GM21367 (cell line): ENCODE results near the gene MTUS2.

Source experiments
- ATAC-seq: cut with Tn5 transposase; IDR thresholded peaks from one replicate; pipeline ENCODE4 v1.9.1; 2021; ENCODE audit not compliant: unreplicated experiment

MTUS2 gene

DNA sequence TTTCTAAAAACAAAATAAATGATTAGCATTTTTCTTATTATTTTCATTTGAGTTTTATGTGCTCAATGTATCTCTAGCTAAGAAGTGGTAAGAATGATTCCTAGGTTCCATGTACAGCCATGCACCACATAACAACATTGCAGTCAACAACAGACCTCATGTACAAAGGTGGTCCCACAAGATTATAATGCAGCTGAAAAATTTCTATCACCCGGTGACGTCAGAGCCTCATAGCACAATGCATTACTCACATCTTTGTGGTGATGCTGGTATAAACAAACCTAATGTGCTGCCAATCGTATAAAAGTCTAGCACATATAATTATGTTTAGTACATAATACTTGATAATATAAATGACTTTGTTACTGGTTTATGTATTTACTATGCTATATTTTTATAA lies 654.9 kb downstream of the MTUS2 start:
- no peak for ATAC-seq

DNA sequence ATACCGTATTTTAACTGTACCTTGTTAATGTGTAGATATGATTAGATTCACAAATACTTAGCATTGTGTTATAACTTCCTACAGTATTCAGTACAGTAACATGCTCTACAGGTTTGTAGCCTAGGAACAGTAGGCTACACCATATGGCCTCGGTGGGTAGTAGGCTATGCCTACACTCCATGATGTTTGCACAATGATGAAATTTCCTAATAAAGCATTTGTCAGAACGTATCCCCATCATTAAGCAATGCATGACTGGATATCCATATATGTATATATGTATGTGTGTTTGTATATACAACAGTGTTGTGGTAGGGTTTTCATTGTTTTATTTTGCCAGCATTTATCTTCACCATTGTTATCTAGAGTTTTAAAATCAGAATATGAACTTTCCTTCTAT lies 655.9 kb downstream of the MTUS2 start:
- no peak for ATAC-seq

DNA sequence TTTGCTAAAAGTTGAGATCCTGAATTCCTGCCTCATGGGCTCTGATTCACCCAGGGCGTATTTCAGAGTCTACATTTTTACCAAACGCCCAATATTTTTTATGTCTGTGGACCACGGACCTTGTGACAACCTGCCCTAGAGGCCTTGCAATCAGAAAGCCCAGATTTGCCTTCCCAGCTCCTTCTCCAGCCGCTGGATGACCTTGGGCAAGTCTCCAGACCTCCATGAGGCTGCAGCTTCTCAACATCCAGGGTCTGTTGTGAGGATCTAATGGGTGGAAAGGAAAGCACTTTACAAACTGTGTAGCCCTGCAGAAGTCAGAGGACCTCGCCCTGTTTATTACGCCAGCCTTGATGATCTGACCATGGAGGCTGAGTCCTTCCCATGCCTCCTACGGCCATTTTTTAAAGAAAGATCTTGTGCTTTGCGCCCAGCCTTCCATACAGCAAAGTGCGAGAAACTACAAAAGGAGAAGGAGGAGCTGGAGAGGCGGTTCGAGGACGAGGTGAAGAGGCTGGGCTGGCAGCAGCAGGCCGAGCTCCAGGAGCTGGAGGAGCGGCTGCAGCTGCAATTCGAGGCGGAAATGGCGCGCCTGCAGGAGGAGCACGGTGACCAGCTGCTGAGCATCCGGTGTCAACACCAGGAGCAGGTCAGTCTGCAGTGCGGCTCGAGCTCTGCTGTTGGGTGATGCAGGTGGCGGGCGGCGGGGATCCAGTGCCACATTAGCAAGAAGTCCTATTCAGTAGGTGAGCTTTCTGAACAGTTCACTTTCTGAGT lies 659.8 kb downstream of the MTUS2 start:
- ATAC-seq, result no peak

DNA sequence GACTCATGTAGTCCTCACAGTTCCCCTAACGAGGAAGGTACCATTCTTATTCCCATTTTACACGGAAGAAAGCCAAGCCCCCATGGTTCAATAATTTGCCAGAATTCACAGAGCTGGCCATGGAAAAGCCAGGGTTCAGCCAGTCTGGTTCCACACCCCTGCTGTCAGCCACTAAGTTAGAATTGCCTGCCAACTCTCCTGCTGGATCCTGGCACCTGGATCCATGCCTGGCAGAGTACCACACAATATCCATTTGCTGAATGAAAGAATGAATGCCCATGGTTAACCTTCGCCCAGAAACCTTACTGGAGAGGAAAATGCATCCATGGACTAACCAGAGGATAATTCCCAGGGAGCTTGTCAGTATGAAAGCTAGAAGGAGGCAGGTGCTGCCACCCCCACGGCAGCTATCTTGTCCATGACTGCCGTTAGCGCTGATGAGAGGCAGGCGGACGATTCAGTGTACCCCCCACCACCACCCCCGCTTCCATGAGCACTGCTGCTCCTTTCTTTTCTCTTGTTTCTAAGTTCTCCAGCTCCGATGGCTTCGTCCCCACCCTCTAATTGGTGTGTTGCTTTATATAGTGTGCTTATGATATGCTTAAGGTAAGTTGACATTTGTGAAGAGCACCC lies 660.9 kb downstream of the MTUS2 start:
- ATAC-seq, result no peak

DNA sequence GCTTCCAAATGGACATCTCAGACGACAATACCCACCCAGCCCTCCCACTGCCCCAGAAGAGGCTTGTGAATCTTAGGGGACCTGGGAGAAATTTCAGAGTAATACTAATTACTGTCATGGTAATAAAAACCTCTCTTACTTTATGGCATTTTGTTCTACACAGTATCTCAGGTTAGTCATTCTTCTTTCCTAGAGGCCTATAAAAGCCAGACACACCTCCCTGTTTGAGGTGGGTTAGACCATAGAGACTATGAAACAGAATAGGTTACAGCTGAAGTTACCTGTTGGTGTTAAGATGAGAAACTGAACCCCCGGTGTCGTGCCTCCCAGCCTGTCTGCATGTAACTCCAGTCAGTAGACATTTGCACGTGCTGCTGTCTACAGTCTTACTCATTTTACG lies 661.5 kb downstream of the MTUS2 start:
- no peak for ATAC-seq

DNA sequence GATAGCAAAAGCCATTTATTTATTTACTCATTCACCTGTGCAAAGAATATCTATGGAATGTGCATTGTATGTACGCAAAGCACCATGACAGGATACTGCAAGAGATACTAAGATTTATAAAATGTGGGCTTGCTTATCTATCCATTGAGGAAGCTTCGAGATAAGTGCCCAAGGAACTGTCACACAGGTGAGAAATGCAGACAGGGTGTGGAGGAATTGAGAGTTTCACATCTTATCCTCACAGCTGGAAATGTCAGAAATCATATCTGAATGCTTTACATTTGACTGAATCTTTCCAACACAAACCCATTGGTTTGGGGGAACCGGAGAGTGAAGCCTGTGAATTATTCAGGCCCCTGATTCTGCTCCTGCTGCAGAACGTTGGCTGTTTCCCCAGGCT lies 662.4 kb downstream of the MTUS2 start:
- ATAC-seq, result no peak

DNA sequence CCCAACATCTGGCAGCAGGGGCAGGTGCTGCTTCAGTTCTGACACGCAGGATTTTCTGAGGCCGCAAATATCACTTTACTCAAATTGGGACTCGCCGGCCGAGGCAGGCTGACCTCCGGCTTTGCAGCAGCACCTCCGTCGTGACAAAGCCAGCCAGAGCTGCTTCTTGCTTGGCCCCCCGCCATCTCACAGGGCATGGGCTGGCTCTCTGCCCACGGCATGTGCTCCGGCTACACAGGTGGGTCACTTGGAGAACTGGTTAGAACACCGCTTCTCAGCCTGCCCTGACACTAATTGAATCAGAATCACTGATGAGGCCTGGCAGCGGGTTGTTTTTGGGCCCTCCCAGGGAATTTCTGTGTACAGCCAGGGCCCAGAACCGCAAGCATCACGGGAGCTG lies 663.1 kb downstream of the MTUS2 start:
- ATAC-seq, result no peak

DNA sequence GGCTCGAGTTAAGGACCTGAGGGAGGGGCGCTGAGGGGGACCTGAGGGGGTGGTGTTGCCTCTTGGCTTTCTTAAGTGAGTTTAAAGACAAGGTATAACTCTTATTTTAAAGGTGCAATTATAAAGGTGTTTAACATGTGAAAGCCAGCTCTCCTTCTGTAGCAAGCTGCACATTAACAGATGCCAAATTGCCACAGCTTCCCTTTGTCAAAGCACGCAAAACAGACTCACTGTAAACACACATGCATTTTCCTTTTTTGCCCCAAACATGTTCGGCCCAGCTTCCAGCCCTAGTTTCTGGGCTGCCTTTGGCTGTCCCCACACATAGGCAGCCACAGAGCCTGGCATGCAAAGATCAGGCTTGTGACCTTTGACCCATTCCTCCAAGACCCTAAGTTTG lies 663.5 kb downstream of the MTUS2 start:
- no peak for ATAC-seq

DNA sequence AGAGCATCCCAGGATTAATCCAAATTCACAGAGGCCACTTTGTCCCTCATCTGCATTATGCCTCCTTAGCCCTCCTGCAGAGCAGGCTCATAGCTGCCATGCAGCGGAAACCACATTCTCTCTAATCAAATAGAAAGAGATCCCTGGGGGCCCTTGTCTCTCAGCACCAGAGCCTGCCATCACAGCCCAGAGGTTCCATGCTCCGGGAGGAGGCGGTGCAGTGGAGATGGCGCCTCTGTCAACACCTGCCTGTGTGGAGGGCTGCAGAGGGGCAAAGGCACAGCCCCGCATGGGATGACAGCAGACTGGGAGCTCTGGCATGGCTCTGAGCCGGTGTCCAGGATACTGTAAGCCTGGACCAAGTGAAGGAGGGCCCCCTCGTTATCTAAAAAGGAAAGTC lies 664.1 kb downstream of the MTUS2 start:
- no peak for ATAC-seq

DNA sequence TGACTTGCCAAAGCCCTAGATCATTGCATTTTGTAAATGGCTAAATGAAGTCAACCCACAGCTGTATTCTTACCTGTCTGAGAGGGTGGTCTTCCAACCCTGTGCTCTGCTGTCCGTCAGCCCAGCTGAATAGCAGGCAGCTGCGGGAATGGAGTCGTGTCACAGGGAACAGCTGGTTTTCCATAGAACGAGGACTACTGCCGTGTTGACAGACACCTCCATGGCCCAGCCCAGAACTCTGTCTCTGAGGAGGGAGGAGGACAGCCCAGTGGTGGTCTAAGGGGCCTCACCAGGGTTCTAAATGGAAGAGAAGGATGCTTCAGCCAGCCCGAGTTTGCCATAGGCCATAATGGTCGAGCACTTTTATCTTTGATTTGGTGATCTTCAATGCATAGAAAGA lies 664.7 kb downstream of the MTUS2 start:
- no peak for ATAC-seq

DNA sequence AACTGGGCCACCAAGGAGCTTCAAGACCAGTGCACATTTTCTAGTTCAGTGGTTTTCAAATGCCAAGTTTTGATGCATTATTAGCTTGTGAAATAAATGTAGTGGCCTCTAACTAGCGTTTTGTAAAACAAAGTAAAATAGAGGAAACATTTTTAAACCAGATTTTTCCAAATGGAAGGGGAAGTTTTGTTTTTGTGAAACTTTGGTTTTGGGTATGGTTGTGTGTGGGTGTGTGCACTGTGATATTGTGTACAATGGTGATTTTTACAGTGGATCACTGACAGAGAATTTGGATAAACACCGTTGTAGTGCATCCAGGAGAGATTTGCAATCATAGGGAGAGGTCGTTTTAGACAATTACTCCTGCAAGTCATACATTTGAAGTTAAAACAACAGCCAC lies 666.4 kb downstream of the MTUS2 start:
- ATAC-seq, result no peak

DNA sequence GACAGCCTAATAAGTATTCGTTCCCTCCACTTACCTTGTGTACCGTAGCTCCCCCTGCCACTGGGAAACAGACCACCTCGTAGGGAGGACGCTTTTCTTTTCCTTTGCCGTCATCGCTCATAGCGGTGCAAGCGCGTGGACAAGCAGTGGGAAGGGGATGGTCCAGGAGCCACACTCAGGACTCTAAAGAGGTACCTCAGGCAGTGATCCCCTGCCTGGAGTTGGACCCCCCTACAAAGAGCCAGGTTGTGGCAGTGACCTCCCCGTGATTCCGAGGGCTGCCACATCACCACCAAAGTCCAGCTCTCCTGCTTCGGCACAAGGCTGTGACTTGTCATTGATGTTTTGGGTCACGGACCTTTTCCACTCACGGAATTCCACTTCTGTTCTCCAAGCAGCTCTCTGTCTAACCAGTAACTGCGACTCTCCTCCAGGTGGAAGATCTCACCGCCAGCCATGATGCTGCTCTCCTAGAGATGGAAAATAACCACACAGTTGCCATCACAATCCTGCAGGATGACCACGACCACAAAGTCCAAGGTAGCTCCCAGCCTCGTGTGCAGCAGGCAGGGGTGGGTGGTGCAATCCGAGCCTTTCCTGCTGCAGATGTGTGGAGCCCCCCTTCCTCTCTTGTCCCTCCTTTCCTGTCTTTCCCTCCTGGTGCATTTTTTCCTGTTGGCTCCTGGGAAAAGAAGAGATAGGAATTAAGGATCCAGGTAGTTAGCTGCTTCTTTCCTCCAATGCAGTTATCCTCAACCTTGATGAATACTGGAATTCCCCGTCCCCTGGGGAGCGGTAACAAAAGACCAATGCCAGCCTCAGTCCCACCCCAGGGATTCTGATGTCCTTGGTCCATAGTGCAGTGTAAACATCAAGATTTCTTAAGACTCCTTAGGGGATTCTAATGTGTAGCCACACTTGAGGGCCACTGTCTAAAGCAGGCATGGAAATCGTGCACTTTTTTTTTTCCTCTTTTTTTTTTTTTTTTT lies 667.6 kb downstream of the MTUS2 start:
- ATAC-seq, result no peak

DNA sequence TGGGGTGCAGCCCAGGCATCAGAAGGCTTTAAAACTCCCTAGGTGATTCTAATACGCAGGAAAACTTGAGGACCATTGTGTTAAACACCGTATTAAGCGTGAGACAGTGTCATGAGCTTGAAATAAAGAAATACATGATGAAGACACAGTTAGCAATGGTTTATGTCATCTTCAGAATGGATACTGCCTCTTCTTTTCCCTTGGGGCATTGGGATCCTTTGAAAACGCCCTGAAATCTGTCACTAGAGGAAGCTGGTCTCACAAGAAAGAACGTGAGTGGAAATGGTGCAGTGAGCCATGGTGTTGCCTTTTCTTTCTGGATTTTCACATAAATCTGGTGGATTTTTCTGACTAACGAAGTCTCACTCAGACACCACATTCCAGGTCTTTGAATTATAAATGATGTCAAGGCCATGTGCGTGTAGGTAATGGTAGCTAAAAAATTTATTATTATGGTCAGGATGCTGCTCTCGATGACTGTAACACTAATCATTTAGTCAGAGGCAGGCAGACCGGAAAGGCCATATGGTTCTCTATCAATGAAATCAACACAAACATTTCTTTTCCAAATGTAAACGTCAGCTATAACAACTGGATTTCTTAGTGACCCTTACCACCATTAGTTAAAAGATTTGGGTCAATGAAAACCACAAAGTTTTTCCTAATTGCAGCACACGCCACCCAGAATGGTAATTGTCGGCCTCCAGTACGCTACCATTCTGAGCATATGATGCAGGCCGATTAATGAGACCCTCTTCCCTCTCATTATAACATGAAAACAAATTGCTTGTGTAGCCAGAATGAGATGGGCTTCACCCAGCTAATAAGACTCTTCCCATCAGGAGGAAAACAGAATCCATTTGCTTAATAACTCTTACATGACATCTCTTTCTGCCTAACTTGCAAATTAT lies 669.8 kb downstream of the MTUS2 start:
- ATAC-seq, result no peak

DNA sequence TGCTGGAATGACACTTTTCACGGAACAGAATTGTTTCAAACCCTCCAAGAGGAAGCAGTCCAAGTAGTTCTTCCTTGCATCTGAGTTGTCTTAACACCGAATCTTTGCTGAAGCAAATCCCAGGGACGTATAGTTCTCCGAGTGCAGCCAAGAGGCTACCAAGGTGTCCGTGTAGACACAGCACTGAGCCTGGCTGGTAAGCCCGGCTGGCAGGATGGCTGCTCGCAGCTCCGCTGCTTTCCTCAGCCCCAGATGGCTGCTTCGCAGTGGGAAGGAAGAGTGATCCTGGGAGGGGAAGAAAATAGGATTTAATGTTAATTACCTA lies 670.4 kb downstream of the MTUS2 start:
- ATAC-seq, result no peak

DNA sequence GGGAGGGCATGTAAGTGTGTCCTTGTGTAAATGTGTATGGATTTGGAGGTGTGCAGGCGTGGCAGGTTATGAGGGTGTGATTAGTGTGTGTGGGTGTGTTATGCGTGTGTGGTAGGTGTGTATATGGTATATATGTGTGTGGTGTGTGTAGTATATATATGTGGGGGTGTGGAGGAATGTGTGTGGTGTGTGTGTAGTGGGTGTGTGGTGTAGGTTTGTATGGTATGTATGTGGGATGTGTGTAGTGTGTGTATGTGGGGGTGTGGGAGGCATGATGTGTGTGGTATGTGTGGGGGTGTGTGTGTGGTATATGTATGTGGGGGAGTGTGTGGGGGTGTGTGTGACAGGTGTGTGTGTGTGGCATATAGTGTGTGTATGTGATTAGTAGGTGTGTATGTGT lies 671.1 kb downstream of the MTUS2 start:
- no peak for ATAC-seq

DNA sequence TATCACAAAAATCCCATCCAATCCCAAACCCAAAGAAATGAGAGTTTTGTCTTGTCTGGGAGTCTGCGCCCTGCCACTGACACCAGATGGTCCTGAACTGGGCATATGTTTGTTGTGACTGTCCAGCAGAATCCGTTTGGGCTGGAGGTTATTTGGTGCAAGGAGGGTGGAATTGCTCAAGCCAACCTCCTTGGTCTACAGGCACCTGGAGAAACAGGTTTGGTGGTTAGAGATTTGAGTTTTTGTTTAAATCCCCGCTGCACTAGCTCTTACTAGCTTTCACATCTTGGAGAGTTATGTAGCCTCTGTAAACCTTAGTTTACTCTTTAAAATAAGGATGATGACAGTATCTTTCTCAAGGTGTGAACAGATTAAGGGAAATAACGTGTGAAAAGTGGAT lies 673.7 kb downstream of the MTUS2 start:
- no peak for ATAC-seq

DNA sequence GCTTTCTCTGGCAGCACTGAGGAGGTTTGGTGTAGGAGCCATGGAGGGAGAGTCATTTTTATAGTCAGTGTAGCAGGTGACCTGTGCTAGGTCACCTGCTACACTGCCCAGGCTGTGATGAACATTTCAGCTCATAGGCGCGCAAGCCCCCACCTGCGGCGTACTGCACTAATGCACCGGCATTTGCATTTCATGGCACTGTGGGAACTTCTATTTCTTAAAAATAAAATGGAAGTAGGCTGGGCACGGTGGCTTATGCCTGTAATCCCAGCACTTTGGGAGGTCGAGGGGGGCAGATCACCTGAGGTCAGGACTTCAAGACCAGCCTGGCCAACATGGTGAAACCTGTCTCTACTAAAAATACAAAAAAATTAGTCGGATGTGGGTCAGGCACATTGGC lies 674.4 kb downstream of the MTUS2 start:
- ATAC-seq, result no peak

DNA sequence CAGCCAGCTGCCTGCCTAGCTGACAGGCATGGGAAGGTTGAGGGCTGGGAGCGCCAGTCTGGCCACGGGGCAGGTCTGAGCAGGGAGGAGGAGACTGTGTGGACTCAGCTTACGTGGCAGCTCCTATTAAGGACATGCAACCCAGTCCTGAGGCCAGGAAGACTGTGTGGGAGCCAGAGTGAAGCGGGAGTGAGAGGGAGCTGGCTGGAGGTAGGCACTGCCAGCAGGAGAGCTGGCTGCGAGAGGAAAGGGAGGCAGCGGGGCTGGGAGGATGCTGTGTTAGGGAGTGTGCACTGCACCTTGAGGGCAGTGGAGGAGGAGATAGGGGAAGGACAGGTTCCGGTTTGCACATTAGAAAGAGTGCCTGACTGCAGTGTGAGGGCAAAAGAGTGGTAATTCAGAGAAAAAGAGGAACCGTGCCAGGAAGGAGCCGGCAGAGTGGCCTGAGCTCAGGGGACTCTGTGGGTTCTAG lies 676.1 kb downstream of the MTUS2 start:
- peak; percentile 80 for ATAC-seq

DNA sequence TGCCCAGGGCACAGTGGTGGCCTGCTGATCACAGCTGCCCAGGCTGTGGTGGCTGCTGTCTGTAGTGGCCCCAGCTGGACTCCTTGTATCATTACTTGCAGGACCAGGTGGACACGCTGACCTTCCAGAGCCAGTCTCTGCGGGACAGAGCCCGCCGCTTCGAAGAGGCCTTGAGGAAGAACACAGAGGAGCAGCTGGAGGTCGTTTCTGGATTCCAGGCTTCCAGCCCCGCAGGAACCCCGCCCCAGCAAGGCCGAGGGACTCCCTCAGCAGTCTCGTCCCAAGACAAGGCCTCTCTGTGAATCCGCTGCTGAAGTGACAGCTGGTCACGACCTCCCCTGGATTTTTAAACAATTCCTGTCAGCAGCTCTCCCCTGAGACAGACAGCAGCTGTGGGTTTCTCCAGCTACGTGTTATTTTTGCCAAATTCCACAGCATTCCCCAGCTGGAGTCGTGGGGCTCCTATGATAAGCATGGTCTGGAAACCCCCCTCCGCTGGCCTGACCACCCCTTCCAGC lies 677.1 kb downstream of the MTUS2 start:
- ATAC-seq, result no peak

DNA sequence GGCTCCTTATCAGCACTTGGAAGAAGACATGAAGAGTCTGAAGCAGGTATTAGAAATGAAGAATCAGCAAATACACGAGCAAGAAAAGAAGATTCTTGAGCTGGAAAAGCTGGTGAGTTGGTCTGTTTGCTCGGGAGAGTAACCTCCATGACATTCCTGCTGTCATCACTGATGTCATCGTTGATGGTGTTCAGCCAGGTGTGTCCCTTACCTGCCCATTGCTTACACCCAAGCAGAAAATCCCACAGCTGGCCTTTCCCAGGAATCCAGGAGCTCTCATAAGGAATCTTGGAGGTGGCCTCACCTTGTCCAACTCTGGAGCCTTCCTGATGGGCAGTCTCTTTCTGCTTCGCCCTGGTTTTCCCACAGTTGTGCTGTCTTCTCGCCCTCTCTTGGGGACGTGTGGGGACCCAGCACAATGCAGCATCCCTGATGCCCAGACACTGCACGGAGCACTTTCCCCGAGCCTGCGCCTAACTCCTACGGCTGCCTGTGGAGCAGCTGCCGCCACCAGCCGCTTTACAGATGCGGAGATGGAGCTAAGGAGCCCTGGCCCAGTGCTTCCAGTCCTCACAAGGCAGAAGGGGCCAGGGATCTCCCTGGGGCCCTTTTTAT lies 678.4 kb downstream of the MTUS2 start:
- no peak for ATAC-seq
